NCI-H2081 (cell line): ENCODE data around the gene NUDCD3.

Source experiments
- DNase-seq, 2 experiments: peaks; one replicate each; lab custom pipeline; 2025; lab: John Stamatoyannopoulos, UW

Gene NUDCD3

DNA sequence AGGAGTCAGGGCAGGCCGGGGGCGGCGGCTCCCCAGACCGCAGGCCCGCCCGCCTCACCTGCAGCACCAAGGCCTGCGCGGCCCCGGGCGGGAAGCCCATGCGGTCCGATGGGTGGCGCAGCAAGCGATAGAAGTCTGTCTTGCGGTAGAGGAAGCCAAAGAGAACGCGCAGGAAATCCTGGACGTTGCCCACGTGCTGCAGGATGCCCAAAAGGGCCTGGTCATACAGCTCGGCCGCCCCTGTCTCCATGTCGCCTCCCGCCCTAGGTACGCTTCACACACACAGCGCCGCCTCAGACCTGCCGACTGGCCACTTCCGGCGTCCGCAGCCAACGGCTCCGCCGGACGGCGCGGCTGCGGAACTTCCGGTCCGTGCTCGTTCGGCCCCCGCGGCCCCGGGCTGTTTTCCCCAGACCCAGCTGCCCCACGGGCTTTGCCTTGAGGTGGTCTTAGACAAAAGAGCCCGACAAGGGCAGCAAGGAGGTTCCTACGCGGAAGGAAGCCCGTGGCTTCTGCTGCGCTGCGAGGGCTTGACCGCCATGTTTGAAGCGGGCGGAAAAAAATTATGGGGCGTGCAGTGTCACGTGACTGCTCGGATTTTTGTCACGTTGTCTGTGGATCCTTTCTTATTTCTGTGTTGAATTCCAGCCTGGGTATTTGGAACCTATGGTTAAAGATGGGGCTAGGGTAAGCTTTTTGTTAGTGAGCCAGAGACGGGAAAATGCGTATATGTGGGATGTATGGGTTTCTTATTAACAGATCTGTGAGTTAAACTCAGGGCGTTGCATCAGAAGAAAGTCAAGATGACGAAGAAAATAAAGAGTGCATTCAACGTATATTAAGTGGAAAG, at the start of gene NUDCD3:
Gene NUDCD3, minus strand, starts transcription at position 308 of the 850 bp plus-strand sequence. Its CDS starts 58 bp downstream, at position 250.
- peak; percentile 83 to 91 for DNase-seq

DNA sequence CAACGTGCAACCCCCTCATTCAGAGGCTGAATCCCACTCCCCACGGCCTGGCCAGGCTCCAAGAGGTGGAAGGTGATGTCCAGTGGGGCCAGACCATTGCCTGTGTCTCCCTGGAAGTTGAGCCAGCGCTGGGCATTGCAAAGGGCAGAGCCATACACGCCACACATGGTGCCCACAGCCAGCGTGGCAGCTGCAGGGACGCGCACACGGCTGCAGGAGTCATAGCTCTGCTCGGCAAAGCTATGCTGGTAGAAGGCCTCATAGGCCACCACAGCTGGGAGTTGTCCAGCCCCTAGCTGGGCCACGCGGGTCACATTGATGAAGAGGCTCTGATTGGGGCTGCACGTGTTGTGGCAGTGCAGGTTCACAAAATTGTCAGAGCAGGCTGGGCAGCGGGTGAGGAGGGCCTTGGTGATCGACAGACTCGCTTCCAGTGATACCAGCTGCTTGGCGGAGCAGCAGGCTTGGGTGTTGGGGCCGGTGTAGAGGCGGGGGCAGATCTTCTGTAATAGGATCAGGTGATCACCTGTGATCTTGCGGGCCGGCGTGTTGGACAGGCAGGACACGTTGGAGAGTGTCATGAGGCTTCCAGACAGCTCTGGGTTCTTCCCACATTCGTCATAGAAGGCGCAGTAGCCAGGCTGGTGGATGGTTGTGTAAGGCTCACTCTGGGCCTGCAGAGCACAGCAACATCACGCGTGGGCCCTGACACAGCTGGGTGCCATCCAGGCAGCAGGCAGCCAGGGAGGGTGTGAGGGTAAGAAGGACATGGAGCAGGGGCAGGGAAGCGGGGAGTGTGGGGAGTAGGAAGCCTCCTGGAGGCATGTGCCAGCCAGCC, 49.4 kb upstream of the NUDCD3 start:
- DNase-seq = no peak

DNA sequence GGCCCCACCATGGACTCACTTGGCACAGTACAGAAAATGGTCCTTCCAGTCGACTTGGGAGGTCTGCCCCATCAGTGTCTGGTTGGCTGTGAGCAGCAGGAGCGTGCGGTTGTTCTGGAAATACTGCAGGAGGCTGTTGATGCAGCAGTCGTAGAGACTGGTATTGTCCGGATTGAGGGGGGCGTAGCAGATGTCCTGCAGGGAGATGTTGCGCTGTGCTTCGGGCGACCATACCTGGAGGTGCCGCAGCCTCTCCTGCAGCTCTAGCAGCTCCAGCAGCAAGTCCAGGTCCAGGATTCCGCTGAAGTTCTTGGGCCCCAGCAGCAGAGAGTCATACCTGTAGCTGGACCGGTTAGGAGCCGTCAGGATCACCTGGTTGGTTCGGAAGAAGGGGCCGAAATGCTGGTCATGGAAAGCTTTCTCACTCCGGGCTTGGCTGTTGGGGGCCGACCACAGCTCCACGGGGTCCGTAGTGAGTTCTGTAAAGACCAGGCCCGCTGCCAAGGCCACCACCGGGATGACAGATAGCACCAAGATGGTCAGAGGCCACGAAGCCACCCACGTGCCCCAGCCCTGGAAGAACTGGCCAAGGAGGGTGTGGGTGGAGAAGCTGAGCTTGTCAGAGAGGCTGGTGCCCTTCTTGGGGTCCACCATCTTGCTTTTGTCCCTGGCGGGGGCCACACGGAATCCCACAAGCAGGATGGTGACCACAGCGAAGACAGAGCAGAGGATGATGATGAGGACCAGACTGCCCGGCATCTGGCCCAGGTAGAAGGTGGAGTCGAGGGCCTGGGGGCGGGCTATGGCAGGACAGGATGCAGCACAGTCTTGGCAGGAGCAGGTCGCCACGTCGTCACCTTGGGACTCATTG, 48.6 kb upstream of the NUDCD3 start:
- no peak for DNase-seq

DNA sequence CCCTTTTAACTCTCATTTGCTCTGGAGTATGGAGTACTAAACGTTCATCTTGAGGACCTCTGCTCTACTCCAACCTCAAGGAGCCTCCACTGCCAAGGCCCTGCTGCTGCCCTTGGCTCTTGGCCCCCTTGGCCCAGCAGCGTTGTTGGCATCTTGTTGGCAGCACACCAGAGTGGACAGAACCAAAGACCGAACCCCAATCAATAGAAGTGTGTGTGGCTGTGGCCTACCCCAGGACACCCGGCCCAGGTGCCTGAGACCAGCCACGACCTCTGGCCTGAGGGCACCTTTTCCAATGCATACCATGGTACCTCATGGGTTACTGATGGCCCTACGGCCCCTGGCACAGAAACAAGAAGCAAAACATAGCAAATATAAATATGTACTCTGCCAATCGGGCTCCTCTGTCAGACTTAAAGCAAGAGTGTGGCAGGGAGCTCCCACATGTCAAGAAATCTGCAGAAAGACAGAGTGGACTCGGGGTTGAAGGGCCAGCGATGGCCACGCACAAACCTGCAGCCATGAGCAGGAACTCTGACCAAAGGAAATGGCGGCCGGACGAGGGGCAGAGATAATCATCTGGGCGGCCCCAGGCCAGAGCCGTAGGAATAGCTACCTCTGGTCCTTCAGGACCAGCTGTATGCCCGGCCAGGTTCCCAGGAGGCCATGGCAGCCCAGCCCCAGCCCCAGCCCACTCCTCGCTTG, 47.8 kb upstream of the NUDCD3 start:
- no peak for DNase-seq

DNA sequence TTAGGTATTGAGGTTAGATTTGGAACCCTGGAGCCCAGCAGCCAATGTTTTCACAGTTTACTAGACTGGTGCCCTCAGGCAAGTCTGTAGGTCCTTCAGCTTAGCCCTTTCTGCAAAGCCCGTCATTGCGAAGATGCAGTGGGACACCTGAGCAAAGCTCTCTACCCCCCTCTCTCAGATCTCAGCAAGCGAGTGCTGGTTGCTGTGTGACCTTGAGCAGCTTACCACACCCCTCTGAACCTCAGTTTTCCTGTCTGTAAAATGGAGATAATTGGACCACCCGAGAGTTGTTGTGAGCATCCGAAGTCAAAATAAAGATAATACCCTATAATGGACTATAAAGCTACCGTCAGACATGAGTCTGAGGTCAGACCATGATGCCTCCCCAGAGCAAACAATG, 47.0 kb upstream of the NUDCD3 start:
- no peak for DNase-seq

DNA sequence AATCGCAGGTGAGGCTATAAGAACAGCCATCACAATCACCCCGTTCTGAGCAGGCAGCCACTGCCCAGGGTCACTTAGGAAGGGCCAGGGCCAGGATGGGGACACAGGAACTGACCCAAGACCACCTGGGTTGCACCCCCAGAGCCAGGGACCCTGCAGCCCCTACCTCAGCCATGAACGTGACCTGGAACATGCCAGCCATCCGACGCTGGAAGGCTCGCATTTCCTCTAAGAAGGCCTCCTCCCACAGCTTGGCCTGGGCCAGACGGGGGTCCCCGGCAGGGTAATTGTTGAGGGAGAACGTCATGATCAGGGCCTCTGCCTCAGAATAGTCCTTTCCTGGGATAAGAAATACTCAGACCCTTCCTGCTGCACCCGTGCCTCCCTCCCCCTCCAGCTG, 45.6 kb upstream of the NUDCD3 start:
- DNase-seq = no peak

DNA sequence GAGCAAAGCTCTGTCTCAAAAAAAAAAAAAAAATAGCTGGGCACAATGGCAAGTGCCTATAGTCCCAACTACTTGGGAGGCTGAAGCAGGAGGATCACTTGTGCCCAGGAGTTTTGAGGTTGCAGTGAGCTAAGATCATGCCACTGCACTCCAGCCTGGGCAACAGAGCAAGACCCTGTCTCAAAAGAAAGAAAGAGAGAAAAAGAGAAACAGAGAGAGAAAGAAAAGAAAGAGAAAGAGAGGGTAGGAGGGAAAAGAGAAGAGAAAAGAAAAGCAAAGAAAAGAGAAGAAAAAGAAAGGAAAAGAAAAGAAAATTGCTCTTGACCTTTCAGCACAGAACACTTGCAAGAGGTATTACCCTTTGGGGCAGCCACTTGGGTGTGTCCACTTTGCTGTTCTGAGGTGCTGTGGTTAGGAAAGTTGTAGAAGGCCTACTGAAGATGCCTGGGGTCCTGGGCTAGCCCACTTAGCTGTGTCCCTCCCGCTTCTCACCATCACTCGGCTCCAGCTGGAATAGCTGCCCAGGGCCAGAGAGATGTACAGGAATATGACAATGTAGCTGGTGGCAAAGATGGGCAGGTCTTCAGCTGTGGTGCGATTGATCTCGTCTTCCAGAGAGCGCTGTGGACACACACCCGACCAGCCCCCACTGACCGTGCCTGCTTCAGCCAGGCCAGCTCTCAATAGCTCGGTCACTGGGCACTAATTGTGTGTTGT, 45.0 kb upstream of the NUDCD3 start:
- no peak for DNase-seq

DNA sequence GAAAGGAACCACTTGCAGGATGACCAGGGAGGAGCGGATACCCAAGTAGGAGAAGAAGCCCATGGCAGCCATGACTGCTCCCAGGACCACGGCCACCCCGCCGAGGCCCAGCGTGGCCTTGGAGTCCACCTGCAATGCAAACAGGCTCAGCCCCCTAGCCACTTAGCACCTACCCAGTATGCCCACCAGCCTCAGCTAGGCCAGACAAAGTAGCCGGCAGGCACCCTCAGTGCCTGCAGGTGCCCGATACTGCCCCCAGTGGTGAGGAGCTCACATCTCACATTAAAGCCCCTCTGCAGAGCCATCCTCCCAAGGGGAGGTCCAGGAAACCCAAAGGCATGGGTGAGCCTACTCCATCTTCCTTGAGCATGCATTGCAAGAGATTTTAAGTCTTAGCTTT, 44.0 kb upstream of the NUDCD3 start:
- DNase-seq = peak; percentile 25 to 32

DNA sequence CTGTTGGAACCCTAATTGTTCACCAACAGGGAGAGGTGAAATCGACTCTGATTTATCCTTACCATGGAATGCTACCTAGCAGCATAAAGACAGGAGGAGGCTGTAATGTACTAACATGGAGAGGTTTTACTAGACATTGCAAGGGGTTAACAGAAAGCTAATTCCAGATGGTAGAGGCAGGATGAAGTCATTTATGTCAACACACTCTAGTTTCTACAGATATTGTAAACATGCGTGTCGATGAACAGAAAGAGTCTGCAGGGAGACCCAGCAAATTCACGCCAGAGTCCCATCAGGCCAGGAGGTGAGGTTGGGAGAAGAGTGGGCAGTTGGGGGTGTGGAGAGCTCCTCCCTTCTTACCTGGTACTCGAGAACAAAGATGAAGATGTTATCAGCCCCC, 43.6 kb upstream of the NUDCD3 start:
- no peak for DNase-seq

DNA sequence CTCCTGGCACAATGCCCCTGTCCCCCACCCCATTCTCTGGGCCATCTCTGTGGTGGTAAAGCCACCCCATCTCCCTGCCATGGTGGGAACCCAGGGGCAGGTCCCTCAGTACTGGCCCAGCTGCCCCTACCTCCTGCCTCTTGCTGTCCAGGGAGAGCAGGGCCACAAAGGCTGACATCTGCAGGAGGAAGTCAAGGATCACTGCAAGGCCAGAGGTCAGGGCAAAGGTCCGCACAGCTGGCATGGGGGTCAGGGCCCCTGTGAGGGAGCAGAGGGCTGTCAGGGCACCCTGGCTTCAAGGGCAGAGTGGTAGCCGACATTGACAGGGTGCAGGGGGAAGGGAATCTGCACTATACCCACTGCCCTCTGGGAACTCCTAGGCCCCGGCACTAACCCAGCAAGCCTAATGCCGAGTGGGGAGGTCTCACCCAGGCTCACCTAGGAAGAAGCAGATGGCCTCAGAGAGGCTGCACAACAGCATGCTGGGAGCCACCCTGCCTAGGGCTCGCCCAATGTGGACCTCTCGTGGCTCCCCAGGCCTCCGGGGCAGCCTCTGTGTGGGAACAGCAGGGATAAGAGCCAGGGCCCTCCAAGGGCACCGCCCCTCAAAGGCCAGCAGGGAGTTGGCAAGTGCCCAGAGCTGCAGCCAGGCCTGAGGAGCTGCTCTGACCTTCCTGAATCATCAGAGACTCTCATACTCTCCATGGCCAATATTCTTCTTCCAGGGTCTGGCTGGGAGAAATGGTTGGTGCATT, 43.0 kb upstream of the NUDCD3 start:
- no peak for DNase-seq

DNA sequence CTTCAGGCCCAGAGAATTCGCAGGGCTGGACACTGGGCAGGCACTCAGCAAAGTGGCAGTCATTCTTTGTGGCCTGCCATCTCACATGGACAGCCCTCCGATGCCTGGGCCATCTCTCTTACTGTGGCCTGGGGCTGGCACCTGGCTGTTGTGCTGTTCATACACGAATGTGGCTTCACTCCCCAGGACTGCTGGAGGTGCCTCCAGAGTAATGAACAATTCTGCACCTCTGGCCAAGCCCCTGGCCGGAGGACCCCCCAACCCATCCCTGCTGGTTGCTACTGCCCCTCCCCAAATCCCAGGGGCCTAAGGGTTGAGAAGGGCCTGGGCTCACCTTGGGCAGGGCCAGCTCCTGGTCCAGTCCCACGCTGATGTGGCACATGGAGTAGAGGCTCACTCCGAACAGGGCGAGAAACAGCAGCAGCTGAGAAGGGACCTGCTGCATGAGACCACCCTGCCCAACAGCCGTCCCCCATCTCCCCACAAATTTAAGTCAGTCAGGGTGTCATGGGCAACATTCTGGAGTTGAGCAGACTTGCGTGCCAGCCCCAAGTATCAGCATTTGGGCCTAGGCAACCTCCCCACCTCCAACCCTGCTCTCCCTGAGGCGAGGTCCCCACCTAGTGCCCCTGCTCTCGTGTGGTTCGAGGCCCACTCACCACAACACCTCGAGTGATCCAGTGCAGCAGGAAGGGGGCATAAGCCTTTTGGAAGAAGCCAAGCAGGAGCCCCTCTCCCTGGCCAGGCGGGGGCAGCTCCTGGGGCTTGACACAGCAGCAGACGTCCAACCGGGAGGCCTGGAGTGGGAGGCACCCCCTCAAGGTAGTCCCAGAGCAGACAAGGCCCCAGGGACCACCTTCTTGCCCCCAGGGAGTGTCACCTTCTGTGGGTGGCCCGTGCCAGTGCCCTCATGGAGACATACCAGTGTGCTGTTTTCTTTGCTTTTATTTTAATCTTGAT, 41.2 kb upstream of the NUDCD3 start:
- no peak for DNase-seq

DNA sequence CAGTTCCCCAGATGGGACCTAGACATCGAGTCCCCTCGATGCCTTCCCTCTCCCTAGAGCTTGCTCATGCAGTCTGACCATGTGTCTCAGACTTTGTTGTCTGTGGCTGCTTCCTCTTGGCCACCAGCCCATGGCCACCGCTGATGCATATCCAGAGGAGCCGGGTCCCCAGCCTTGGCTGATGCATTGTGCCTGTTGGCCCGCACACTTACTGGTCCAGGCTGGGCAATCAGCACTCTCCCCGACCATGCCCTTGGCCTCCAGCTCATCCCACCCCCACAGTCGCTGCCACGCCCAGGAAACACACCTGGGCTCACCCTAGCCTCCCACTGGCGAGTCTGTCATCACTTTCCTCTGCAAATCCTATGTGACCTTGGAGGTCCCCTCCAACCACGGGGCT, 40.5 kb upstream of the NUDCD3 start:
- DNase-seq = no peak

DNA sequence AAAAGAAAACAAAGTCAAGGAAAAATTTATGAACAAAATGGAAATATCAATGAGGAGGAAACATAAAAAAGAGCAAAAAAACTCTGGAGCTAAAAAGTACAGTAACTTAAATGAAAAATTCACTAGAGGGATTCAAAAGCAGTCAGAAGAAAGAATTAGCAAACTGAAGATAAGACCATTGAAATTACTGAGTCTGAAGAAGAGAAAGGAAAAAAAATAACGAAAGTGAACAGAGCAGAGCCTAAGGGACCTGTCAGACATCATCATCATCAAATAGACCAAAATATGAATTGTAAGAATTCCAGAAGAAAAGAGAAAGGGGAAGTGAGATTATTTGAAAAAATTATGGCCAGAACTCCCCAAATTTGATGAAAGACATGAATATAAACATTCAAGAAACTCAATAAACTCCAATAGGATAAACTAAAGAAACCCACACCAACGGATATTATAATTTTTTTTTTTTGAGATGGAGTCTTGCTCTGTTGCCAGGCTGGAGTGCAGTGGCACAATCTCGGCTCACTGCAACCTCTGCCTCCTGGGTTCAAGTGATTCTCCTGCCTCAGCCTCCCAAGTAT, 34.4 kb upstream of the NUDCD3 start:
- DNase-seq = no peak

DNA sequence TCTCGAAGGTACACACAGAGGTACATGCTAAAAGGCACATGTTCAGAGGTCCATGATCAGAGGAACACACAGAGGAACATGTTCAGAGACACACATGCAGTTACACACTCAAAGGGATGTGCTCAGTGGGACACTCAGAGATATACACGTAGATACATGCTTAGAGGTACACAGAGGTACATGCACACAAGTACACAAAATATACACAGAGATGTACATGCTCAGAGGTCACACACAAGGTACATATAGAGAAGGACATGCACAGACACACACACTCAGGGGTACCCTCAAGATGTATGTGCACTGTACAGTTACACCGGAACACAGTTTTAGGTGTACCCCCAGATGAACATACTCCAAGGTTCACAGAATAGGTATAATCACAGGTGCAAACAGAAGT, 31.9 kb upstream of the NUDCD3 start:
- DNase-seq = no peak

DNA sequence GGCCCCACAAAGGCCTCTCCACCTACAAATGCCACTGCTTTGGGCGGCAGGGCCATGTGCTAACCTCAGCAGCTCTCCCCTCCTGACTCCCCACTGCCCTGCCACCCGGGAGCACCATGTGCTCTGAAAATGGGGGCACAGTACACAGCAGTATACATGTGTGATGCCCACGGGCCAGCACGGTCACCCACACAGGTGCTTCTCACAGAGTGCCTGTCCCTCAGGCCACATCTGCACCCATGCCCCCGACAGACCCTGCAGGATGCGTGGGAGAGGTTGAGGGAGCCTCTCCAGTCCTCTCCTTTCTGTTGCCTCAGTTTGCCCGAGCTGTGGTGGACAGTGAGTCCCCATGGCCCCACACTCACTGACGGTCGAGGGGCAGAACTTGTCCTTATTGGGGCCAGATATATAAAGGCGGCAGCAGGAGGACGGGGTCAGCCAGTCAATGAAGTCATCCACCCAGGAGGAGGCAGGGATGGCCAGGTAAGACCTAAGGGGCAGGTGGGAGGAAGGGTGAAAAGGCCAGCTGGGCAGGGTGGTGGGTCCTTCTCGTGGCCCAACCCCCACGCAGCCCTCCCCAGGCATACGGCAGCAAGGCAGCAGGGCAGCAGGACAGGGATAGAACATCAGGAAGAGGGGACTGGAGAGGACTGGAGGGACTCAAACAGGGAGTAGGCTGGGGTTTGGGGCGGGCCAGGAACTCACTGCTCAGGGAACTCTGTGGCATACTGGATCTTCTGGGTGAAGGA, 31.1 kb upstream of the NUDCD3 start:
- no peak for DNase-seq

DNA sequence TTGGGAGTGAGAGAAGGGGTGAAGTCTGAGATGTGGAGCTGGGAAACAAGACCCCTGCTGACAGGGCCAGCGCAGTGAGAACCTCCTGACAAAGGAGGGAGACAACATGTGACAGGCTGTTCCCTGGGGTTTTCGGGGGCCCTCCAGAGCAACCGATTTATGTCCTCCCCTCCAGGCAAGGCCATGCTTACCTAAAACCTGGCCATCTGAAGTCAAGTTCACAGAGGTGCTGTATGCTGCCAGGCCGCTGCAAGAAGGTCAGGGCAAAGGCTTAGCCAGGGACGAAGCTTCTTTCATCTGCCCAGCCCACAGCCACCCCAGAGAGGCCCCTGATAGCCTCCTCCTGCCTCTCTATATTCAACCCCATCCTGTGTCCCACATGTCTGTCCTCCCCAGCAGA, 30.1 kb upstream of the NUDCD3 start:
- DNase-seq = no peak

DNA sequence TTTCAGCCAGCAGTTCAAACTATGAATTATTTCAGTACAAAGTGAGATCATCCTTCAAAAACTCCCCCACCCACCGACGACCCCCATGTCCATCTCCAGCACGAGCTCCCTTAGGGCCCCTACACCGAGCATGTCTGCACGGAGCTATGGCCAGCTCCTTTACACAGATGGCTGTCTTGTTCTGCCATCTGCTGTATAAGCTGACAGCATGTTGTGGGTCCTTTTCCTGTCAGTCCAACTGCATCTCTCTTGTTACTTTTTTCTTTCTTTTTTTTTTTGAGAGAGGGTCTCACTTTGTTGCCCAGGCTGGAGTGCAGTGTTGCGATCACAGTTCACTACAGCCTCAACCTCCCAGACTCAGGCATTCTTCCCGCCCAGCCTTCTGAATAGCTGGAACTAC, 29.1 kb upstream of the NUDCD3 start:
- no peak for DNase-seq

DNA sequence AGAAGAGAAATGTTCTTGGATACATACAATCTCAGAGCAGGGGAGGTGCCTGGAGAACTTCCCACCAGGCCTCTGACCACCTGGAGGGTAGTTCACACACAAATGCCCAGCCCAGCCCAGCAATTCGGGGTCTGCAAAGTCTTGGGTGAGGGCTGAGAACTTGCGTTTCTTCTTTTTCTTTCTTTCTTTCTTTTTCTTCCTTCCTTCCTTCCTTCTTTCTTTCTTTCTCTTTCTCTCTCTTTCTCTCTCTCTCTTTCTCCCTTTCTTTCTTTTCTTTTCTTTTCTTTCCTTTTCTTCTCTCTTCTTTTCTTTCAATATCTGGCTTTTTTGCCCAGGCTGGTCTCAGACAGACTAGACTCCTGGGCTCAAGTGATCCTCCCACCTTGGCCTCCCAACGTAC, 28.3 kb upstream of the NUDCD3 start:
- DNase-seq = no peak
